HG03378 (cell line): ENCODE data around the gene AKR1A1.
"Not testable (repeated sequence)": the region's sequence is repeated elsewhere in the genome, so short reads cannot be mapped to it uniquely, and the experiment has no call there.

Experiments used
- ATAC-seq: cut with Tn5 transposase; IDR thresholded peaks from one replicate; pipeline ENCODE4 v1.9.1; 2021; ENCODE audit warnings: mild to moderate bottlenecking, moderate library complexity; ENCODE audit not compliant: unreplicated experiment

AKR1A1 gene

GRCh38 chr1:45569571-45569961 lies 18.9 kb downstream of the AKR1A1 start:
- no peak for ATAC-seq

GRCh38 chr1:45569962-45570581 lies 19.4 kb downstream of the AKR1A1 start:
- ATAC-seq: peak; percentile 62

GRCh38 chr1:45570631-45571030 lies 20.0 kb downstream of the AKR1A1 start:
- no peak for ATAC-seq

GRCh38 chr1:45573231-45573804 lies 22.7 kb downstream of the AKR1A1 start:
- no peak for ATAC-seq

- no peak for ATAC-seq
Observed at GRCh38 chr1:45574105-45574626, 23.5 kb downstream of the AKR1A1 start.

- peak; percentile 83 for ATAC-seq
Observed at GRCh38 chr1:45583264-45583665, 32.6 kb downstream of the AKR1A1 start.

- peak; percentile 26 for ATAC-seq
Observed at GRCh38 chr1:45583666-45584350, 33.2 kb downstream of the AKR1A1 start, which contains the start of gene NASP. Gene NASP, plus strand, starts transcription at chr1:45584041. Its CDS starts 106 bp downstream, at chr1:45584147.

GRCh38 chr1:45584351-45585109 lies 33.9 kb downstream of the AKR1A1 start:
- peak; percentile 19 for ATAC-seq

GRCh38 chr1:45585110-45585426 lies 34.4 kb downstream of the AKR1A1 start:
- ATAC-seq: no peak

GRCh38 chr1:45585496-45586075 lies 35.0 kb downstream of the AKR1A1 start:
- ATAC-seq: no peak

- no peak for ATAC-seq
Observed at GRCh38 chr1:45586769-45587168, 36.1 kb downstream of the AKR1A1 start.

GRCh38 chr1:45589861-45590260 lies 39.2 kb downstream of the AKR1A1 start:
- no peak for ATAC-seq

- ATAC-seq: no peak
Observed at GRCh38 chr1:45594412-45594811, 43.8 kb downstream of the AKR1A1 start.

- not testable (repeated sequence) for ATAC-seq
Observed at GRCh38 chr1:45596765-45597164, 46.1 kb downstream of the AKR1A1 start.

GRCh38 chr1:45604239-45604638 lies 53.6 kb downstream of the AKR1A1 start:
- ATAC-seq: no peak

GRCh38 chr1:45607404-45608074 lies 56.9 kb downstream of the AKR1A1 start:
- ATAC-seq: no peak

- ATAC-seq: no peak
Observed at GRCh38 chr1:45608175-45609156, 57.8 kb downstream of the AKR1A1 start.

- no peak for ATAC-seq
Observed at GRCh38 chr1:45610589-45611226, 60.1 kb downstream of the AKR1A1 start.
